ENCODE results near the gene FOXI3.
"Not testable (repeated sequence)": the region's sequence is repeated elsewhere in the genome, so short reads cannot be mapped to it uniquely, and the experiment has no call there.

FOXI3 gene

GRCh38 chr2:88416016-88416663 lies 36.4 kb downstream of the FOXI3 start:
- Histone ChIP-seq H3F3A (ENCODE audit: low read depth) (no peaks in the 10 kb centered on the region), H3K4me3 (ENCODE audit: low read length, poor library complexity, severe bottlenecking) (no peak overlapping the region), H3K79me2 (ENCODE audit: insufficient read depth, low read length) (no peaks in the 10 kb centered on the region), H2AFZ (ENCODE audit: low read length) (no peak overlapping the region), H3K27me3 (ENCODE audit: insufficient read depth, low read length, poor library complexity, severe bottlenecking) (no peaks in the 10 kb centered on the region), H3K36me3 (ENCODE audit: insufficient read depth, low read length) (no peaks in the 10 kb centered on the region), H3K4me1 (ENCODE audit: insufficient read depth, low read length, poor library complexity, severe bottlenecking) (no peaks in the 10 kb centered on the region), H3K9ac (ENCODE audit: low read depth, low read length, poor library complexity, severe bottlenecking) (no peak overlapping the region), H4K20me1 (ENCODE audit: insufficient read depth, low read length, poor library complexity, severe bottlenecking) (no peaks in the 10 kb centered on the region), H3K9me3 (ENCODE audit: insufficient read depth, low read depth, low read length) (no peaks in the 10 kb centered on the region), H3K9me2 (replicated peaks; ENCODE audit: low read depth, low read length) (no peaks in the 10 kb centered on the region), H3K4me2 (ENCODE audit: low read depth, low read length, poor library complexity, severe bottlenecking) (no peak overlapping the region)
- no peak for TF ChIP-seq CTCF (conservative IDR thresholded peaks at IDR 0.05; ENCODE audit: low read length)
- no peak for TF ChIP-seq EZH2phosphoT487 (IDR thresholded peaks at IDR 0.05; ENCODE audit: borderline replicate concordance)

GRCh38 chr2:88408870-88409269 lies 43.6 kb downstream of the FOXI3 start:
- H3K4me1 ChIP-seq (ENCODE audit: insufficient read depth, low read length, poor library complexity, severe bottlenecking); H3K9ac ChIP-seq (ENCODE audit: low read depth, low read length, poor library complexity, severe bottlenecking); H3K79me2 ChIP-seq (ENCODE audit: insufficient read depth, low read length); H4K20me1 ChIP-seq (ENCODE audit: insufficient read depth, low read length, poor library complexity, severe bottlenecking); H3F3A ChIP-seq (ENCODE audit: low read depth); H3K4me2 ChIP-seq (ENCODE audit: low read depth, low read length, poor library complexity, severe bottlenecking); H2AFZ ChIP-seq (ENCODE audit: low read length); H3K4me3 ChIP-seq (ENCODE audit: low read length, poor library complexity, severe bottlenecking); H3K36me3 ChIP-seq (ENCODE audit: insufficient read depth, low read length); H3K27me3 ChIP-seq (ENCODE audit: insufficient read depth, low read length, poor library complexity, severe bottlenecking); H3K9me2 ChIP-seq (replicated peaks; ENCODE audit: low read depth, low read length); H3K9me3 ChIP-seq (ENCODE audit: insufficient read depth, low read depth, low read length): not testable (repeated sequence)

DNA sequence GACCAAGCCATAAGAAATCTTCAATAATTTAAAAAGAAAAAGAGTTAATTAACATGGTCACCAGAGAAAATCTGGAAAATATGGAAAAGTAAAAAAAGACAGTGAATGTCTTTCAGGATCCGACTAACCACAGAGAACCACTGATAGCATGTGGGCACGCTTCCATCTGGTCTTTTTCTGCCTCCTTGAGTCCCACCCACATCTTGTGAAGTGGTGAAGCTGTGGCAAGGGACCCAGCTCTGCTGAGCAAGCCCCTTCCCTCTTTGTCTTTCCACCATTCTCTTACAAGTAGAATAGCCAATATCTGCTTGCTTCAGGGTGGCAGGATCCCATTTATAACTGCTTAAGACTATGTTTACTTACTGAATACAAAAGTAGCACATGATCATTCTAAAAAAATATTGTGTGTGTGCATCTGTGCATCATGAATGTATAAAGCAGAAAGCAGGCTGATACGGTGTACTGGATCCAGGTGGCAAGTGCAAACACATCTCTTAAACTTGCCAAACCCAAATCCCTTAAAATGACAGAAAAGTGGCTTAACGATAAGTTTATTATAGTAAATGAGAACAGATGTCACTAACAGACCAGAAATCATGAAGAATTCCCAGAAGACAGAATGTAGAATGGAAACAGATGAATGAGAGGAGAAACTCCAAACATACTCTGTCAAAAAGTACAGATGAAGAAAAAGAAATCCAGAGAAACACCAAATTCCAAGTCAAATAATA lies 52.3 kb downstream of the FOXI3 start:
- no peaks in the 10 kb centered on the region for H4K20me1 ChIP-seq (ENCODE audit: insufficient read depth, low read length, poor library complexity, severe bottlenecking)
- H3K27me3 ChIP-seq (ENCODE audit: insufficient read depth, low read length, poor library complexity, severe bottlenecking) = no peaks in the 10 kb centered on the region
- H3K9ac ChIP-seq (ENCODE audit: low read depth, low read length, poor library complexity, severe bottlenecking) = no peak overlapping the region
- TF ChIP-seq EZH2phosphoT487 (IDR thresholded peaks at IDR 0.05; ENCODE audit: borderline replicate concordance) = no peak
- H3K9me2 ChIP-seq (replicated peaks; ENCODE audit: low read depth, low read length) = no peaks in the 10 kb centered on the region
- H3K9me3 ChIP-seq (ENCODE audit: insufficient read depth, low read depth, low read length) = no peaks in the 10 kb centered on the region
- H3F3A ChIP-seq (ENCODE audit: low read depth) = no peaks in the 10 kb centered on the region
- no peaks in the 10 kb centered on the region for H3K79me2 ChIP-seq (ENCODE audit: insufficient read depth, low read length)
- H2AFZ ChIP-seq (ENCODE audit: low read length) = no peak overlapping the region; the same call in 1 of the 2 replicates
- no peak overlapping the region for H3K4me2 ChIP-seq (ENCODE audit: low read depth, low read length, poor library complexity, severe bottlenecking)
- no peaks in the 10 kb centered on the region for H3K36me3 ChIP-seq (ENCODE audit: insufficient read depth, low read length)
- no peak overlapping the region for H3K4me3 ChIP-seq (ENCODE audit: low read length, poor library complexity, severe bottlenecking)
- no peaks in the 10 kb centered on the region for H3K4me1 ChIP-seq (ENCODE audit: insufficient read depth, low read length, poor library complexity, severe bottlenecking)

DNA sequence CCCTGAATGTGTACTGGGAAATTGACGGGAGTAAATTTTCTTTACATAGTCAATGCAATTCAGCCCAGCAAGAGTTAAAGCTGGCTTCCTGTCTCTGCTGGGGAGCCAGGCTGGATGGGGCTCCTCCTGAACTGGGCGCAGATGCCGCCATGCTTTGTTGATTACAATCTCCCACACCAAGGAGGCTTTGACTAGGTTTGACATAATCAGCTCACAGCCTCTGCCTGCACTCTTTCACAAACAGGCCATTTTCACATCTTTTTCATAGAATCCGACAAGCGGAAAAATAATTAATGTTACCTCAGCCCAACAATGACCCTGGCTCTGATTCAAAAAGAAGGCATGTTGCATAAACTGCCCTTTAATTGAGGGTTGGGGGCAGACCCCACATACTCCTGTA lies 54.3 kb downstream of the FOXI3 start:
- H3K4me1 ChIP-seq (ENCODE audit: insufficient read depth, low read length, poor library complexity, severe bottlenecking) = no peaks in the 10 kb centered on the region
- no peak overlapping the region for H3K9ac ChIP-seq (ENCODE audit: low read depth, low read length, poor library complexity, severe bottlenecking)
- H3K4me2 ChIP-seq (ENCODE audit: low read depth, low read length, poor library complexity, severe bottlenecking) = no peak overlapping the region
- H3K9me2 ChIP-seq (replicated peaks; ENCODE audit: low read depth, low read length) = no peaks in the 10 kb centered on the region
- H3K4me3 ChIP-seq (ENCODE audit: low read length, poor library complexity, severe bottlenecking) = no peak overlapping the region
- TF ChIP-seq CTCF (conservative IDR thresholded peaks at IDR 0.05; ENCODE audit: low read length) (no peak), EZH2phosphoT487 (IDR thresholded peaks at IDR 0.05; ENCODE audit: borderline replicate concordance) (no peak)
- no peaks in the 10 kb centered on the region for H3K79me2 ChIP-seq (ENCODE audit: insufficient read depth, low read length)
- no peaks in the 10 kb centered on the region for H4K20me1 ChIP-seq (ENCODE audit: insufficient read depth, low read length, poor library complexity, severe bottlenecking)
- no peaks in the 10 kb centered on the region for H3K27me3 ChIP-seq (ENCODE audit: insufficient read depth, low read length, poor library complexity, severe bottlenecking)
- no peaks in the 10 kb centered on the region for H3K9me3 ChIP-seq (ENCODE audit: insufficient read depth, low read depth, low read length)
- H3K36me3 ChIP-seq (ENCODE audit: insufficient read depth, low read length) = no peaks in the 10 kb centered on the region
- H2AFZ ChIP-seq (ENCODE audit: low read length) = no peak overlapping the region
- H3F3A ChIP-seq (ENCODE audit: low read depth) = no peaks in the 10 kb centered on the region
